GM12875 (cell line): Measurements from ENCODE around the gene WNK4.

Experiments used
- H3K4me3 ChIP-seq: one replicate; pipeline ENCODE4 v1.5.1; 2011; ENCODE audit warnings: low read depth, low read length, control low read depth
- TF ChIP-seq, protein P1 (sequence below): IDR thresholded peaks from 2 replicates; pipeline ENCODE4 v1.5.1; 2011; ENCODE audit warnings: low read depth, mild to moderate bottlenecking, control low read depth, inconsistent platforms, low read length, moderate library complexity, borderline replicate concordance; ENCODE audit not compliant: insufficient read depth

WNK4 gene

DNA sequence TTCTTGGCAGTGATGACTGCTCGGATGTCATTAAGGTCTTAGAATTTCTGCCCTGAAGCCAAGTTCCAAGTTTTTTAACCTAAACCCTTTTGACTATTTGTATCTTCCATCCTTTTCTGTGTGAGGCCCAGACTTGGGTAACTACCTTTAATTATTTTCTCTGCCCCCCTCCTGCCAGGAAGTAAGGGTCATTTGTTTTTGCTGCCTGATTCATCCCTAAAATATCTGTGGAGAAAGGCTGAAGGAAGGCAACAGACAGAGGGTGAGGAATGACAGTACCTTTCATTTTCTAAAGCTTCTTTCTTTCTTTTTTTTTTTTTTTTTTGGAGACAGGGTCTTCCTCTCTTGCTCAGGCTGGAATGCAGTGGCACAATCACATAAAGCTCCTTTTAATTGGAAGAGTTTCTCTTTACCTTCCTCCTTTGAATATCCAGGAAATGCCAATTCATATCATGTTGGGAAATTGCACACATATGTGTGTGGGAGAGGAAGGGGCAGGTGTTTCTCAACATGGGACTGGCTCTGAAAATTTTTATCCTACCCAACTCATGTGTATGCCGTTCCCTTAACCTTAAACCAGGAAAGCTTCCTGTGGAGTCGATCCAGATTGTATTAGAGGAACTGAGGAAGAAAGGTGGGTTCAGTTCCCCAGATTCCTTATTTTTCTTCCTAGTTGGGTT is 6.2 kb upstream of the WNK4 start:
- H3K4me3 ChIP-seq, result peak overlapping the region; percentile 71
- TF ChIP-seq, protein P1, sequence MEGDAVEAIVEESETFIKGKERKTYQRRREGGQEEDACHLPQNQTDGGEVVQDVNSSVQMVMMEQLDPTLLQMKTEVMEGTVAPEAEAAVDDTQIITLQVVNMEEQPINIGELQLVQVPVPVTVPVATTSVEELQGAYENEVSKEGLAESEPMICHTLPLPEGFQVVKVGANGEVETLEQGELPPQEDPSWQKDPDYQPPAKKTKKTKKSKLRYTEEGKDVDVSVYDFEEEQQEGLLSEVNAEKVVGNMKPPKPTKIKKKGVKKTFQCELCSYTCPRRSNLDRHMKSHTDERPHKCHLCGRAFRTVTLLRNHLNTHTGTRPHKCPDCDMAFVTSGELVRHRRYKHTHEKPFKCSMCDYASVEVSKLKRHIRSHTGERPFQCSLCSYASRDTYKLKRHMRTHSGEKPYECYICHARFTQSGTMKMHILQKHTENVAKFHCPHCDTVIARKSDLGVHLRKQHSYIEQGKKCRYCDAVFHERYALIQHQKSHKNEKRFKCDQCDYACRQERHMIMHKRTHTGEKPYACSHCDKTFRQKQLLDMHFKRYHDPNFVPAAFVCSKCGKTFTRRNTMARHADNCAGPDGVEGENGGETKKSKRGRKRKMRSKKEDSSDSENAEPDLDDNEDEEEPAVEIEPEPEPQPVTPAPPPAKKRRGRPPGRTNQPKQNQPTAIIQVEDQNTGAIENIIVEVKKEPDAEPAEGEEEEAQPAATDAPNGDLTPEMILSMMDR, result no peak

DNA sequence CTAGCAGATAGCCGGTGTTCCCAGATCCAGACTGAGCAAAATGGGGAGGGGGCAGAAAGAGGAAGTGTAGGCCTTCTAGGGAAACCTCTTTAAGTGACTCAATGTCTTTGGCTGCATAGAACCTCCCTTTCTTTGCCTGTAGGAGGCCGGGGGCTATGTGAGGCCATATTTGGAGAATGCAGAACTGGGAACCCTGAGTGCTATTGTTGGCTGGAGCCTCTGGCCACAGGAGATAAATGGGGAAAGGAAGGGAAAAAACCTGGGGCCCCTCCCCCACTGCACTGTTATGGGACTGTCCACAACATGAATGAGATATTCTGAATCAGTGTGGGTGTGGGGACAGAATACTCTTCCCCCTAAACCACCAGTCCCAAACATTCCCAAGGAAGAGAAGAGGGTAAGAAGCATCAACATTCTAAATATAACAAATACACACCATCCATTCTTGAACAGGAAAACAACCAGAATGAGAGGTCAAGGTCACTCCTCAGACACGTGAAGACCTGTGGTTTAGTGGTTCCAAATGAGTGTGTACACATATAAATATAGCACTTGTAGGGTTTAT is 4.8 kb upstream of the WNK4 start:
- TF ChIP-seq, protein P1, result no peak
- no peak overlapping the region for H3K4me3 ChIP-seq

DNA sequence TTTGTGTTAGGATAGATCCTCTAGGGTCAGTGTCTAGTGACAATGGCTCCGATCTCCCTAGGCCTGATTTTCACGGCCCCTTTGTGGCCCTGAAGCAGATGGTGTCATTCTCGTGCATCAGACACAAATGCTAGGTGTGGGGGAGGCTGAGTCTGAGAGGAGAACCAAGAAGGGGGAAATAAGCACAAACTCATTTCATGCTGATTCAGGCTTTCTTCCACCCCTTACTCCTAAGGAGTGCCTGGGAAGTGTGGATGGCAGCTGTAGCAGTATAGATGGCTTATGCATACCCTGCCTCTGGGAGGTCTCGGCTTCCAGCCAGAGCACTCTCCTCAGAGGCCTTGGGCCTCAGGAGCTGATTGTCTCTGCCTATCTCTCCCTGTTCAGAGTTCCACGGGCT is 1.8 kb upstream of the WNK4 start:
- no peak overlapping the region for H3K4me3 ChIP-seq
- TF ChIP-seq, protein P1, result no peak

DNA sequence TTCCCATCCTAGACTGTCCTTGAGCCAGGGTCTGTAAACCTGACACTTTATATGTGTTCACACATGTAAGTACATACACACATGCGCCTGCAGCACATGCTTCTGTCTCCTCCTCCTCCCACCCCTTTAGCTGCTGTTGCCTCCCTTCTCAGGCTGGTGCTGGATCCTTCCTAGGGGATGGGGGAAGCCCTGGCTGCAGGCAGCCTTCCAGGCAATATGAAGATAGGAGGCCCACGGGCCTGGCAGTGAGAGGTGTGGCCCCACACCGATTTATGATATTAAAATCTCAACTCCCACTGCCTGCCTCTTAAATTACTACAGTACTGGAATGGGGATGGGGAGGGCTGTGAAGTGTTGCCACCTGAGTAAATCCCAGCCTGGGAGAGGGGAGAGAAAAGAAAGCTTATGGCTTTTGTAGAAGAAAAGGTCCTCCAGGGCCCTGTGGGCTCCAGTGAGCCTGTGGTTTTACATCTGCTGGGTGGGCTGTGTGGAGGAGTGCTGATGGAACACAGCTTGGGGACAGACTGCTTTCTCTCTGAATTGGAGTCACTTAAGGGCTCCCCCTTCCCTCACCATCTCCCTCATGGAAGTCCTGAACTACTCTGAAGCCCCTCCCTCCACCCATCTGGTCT is 990 bp upstream of the WNK4 start:
- TF ChIP-seq, protein P1, result no peak
- no peak overlapping the region for H3K4me3 ChIP-seq

DNA sequence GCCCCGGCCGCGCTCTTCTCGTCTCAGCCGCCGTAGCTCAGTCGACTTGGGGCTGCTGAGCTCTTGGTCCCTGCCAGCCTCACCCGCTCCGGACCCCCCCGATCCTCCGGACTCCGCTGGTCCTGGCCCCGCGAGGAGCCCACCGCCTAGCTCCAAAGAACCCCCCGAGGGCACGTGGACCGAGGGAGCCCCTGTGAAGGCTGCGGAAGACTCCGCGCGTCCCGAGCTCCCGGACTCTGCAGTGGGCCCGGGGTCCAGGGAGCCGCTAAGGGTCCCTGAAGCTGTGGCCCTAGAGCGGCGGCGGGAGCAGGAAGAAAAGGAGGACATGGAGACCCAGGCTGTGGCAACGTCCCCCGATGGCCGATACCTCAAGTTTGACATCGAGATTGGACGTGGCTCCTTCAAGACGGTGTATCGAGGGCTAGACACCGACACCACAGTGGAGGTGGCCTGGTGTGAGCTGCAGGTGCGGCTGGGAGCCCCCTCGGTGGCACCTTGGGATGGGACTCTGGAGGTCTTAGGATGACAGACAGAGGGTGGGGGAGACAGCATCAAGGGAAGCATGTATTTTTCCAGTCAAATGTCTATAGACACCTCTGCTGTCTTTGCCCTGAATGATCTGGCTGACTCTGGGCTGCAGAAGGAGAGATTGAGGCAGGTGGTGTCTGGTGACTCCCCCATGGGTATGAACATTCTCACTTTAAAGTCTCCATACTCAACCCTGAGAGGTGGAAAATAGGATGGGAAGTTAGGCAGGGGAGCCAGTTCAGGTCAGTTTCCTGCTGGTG is 635 bp downstream of the WNK4 start:
- TF ChIP-seq, protein P1, result no peak
- H3K4me3 ChIP-seq, result no peak overlapping the region

DNA sequence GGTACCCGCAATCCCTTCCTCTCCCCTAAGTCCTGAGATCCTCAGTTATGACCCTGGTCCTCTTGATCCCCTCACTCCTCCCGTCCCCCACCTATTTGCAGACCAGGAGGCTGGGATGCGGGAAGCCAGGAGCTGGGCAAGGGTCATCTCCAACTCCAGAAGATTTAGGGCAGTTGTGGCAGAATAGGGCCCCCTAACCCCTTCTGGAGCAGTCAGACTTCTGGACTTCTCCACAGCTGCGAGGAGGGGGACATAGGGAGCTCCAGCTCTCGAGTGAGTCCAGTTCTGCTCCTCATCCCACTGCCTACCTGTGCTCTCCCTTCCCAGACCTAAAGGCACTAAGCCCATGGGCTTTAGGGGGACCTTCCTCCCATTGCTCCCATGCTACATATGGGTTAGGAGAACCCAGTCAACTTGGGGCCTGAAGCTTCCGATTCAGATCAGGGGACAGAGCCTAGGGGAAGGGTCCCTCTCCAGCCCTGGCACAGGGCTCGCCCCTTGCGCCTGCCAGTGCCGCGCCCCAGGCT is 1.3 kb downstream of the WNK4 start:
- TF ChIP-seq, protein P1, result no peak
- H3K4me3 ChIP-seq, result no peak overlapping the region
